GM19397 (cell line): ENCODE measurements around the gene MT4.
A peak's percentile ranks its signal among the peaks of the same experiment; 100 is the strongest.

Experiments
- ATAC-seq: cut with Tn5 transposase; IDR thresholded peaks from one replicate; pipeline ENCODE4 v1.9.1; 2021; ENCODE audit warnings: mild to moderate bottlenecking, moderate library complexity; ENCODE audit not compliant: unreplicated experiment

The MT4 gene

DNA sequence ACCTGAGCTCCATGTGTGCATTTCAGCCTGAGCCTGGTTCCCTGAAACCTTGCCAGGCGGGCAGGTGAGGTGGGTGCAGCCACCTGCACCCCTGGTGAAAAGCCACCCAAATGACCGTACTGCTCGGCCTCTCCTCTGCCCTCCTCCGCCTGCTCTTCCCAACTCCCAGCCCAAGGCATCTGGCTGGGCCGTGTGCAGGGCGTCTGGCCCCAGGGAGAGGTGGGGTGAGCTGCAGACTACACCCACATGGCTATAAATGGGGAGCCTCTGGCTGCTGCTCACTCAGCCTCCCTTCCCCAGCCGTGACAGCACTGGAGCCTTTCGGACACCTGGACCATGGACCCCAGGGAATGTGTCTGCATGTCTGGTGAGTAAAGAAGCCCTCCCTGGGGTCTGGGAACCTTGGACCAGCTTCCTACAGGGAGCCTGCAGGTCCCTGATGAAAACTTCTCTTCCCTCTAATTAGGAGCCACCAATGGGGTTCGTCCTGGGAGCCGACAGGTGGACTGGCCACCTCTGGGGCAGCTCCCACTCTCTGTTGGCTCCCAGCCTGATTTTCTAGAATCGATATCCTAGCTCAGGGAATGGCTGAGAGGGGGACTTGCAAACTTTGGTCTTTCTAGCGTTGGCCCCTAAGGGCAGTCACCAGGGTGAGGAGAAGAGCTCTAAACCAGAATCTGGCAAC is at the start of gene MT4:
Gene MT4, plus strand, starts transcription at position 281 of the 685 bp plus-strand sequence. Its CDS starts 56 bp downstream, at position 337.
- no peak for ATAC-seq

DNA sequence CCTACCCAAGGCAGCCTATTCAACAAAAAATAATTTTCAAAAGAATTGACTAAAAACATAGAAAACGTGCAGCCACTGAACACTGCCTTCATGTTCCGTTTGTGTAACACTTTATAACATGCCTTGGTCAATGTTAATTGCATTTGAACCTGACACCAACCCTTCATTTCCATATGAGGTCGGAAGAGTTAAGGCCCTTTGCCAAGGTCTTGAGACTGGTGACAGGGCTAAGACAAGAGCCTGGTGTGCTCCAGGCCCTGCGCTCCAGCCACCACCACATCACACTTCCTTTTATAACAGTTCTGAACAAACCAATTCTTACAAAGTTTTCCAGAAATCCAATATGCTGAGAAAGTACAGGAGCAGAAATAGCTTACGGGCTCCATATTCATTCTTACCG is 49.2 kb upstream of the MT4 start:
- ATAC-seq = no peak

DNA sequence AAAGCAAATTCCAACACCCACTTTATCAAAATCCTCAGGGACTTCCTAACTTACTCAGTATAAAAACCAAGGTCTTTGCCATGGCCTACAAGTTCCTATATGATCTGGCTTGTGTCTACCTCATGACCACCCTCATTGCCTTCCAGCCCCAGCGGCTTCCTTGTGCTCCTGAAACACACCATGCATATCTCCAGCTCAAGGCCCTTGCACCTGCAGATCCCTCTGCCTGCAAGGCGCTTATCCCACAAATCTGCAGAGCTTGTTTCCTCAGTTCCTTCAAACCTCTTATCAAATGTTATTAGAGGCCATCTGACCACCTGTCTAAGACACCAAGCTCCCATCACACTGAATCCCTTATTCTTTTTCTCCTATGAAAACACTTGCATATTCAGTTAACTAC is 47.7 kb upstream of the MT4 start:
- ATAC-seq = no peak

DNA sequence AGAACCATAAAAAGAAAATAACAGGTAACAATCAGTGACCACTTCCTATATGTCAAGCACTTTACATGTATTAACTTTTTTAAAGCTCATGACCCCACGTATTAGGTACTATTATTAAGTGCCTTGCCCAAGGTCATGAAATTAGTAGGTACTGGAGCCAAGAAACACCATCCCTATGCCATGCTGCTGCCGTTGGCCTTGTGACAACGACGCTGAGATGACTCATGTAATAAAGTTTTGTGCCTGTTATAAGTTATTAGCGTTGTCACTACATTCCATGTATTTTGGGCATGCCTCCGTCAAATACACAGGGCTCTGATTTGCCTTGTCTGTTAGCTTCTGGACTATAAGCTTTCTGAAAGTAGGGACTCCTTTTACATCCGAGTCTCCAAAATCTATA is 46.4 kb upstream of the MT4 start:
- no peak for ATAC-seq

DNA sequence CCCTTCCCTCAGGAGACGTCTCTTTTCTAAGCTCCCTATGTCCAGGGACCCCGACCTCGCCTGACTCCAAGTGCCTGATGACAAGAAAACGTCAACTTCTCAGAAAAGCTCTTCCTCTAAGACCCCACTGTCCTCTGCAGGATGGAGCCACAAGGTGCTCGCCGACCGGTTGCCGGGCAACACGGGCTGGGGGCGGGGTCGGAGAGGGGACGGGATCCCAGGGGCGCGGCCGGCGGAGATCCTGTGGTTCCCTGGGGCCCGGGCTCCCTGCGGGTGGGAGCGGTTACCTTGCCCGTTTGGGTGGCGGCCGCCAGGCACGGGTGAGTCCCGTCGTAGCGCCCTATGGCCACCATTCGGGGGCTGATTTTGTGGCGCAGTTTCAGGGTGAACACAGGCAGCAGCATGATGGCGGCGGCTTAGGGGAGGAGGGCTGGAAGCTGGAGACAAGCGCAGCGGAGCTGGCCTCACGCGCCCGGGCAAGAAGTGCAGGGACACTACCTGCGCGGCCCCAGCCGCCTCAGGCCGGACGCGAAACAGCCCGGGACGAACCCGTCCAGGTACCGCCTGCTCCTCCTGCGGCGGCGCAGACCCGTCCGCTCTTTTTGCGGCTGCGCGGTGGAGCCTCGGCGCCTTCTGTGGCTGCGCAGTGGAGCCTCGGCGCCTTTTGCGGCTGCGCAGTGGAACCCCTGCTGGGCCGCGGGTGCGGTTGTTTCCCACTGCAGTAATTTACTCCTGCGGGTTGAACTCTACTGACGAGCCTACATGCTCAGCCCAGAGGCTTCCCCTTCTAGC is 45.2 kb upstream of the MT4 start, which contains the start of gene BBS2:
Gene BBS2, minus strand, starts transcription at position 566 of the 792 bp plus-strand sequence. Its CDS starts 162 bp downstream, at position 404.
- peak; percentile 84 for ATAC-seq

DNA sequence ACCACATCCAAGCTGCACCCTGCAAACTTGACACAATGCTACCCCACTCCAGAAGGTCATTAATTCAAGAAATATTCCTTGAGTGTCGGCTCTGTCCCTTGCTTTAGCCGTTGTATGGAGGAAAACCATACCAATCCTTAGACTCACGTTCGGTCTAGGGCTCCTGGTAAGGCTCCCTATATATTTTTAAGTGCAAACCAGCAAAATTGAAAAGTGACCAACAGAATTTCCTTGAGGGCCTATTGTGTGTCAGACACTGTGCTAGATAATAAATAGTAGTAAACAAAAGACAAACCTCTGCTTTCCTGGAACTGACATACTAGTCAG is 44.7 kb upstream of the MT4 start:
- no peak for ATAC-seq

DNA sequence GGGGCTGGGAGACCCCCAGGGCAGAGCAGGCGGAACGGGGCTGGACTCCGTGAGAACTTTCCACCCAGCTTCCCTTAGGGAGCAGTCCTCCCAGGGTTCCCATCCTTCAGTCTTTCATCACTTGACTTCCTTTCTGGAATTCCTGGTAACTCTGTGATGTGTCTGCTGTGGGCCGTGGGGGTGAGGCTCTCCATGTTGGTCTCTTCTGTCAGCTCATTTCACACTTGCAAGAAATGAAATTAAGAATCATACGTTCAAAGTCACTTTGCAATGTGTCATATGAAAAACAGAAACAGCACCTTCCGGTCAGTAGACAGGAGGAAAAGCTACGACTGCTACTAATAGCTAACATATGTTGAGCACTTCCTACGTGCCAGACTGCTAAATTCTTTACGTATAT is 39.6 kb upstream of the MT4 start:
- ATAC-seq = no peak

DNA sequence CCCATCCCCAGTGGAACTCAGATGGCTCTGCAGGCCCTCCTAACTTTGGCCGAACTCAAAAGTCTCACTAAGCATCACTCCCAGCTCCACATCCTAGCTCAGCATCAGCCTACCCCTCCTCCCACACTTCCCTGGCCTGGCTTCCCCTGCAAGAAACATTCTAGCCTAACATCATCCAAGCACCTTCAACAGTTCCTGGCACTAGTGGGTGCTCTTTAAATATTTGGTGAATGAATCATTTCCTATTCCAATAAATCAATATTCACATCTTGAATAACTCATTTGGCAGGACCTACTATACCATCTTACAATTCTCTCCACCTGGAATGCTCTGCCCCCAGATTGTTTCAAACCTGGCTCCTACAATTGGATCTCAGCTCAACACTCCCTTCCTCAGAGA is 34.0 kb upstream of the MT4 start:
- ATAC-seq = no peak

DNA sequence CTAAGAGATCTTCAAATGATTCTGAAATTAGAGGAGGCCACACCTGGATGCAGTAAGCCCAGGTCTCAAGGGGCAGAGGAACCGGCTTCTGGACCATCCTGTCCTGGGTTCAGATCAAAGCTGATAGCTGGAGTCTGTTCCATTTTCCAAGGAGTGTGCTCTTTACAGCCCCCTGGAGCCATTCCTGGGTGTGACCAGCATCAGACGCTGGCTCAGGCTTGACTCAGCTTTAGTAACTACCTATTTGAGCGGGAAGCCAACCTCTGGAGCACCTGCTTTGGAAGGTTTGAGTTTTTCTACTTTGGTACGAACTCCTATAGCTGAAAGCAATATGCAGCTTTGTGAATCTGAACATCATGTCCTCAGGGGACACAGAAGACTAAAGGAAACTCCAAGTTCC is 32.2 kb upstream of the MT4 start:
- ATAC-seq = no peak

DNA sequence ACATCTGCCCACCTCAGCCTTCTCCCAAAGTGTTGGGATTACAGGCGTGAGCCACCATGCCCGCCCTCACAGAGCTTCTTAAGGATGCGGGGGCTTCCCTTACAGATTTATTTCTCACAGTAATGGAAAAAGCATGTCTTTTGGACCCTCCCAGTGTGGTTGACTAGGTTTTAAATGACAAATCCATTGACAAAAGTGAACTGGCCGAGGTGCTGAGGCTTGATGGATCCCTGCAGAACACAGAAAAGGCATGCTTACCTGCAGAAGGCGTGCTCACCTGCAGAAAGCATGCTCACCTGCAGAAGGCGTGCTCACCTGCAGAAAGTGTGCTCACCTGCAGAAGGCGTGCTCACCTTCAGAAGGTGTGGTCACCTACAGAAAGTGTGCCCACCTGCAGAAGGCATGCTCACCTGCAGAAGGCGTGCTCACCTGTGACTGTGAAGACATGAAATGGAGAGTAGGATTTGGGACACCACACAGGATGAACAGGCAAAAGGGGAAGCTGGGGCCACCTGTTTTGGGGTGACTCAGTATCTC is 30.0 kb upstream of the MT4 start:
- ATAC-seq = no peak

DNA sequence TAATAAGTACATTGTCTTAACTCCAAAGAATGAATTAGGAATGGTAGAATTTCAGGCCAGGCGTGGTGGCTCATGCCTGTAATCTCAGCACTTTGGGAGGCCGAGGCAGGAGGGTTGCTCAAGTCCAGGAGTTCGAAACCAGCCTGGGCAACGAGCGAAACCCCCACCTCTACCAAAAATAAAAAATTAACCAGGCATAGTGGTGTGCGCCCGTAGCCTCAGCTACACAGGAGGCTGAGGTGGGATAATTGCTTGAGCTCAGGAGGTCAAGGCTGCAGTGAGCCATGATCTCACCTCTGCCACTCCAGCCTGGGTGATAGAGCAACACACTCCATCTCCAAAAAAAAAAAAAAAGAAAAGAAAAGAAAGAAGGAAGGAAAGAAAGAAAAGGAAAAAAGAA is 26.5 kb upstream of the MT4 start:
- ATAC-seq = no peak

DNA sequence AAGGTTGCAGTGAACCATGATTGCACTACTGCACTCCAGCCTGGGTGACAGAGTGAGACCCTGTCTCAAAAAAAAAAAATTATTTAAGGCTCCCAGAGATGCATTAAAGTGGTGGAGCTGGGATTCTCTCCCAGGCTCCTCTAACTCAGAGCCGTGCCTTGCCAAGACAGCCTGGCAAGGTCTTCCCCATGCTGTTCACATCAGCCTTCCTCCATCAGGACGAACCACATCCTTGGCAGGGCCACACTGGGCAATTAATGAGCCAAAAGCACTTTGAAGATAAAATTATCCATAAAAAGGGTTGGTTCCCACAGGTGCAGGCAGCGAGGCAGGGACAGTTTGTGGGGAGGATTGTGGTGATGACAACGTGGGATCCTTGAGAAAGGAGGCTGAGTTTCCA is 25.2 kb upstream of the MT4 start:
- ATAC-seq = no peak

DNA sequence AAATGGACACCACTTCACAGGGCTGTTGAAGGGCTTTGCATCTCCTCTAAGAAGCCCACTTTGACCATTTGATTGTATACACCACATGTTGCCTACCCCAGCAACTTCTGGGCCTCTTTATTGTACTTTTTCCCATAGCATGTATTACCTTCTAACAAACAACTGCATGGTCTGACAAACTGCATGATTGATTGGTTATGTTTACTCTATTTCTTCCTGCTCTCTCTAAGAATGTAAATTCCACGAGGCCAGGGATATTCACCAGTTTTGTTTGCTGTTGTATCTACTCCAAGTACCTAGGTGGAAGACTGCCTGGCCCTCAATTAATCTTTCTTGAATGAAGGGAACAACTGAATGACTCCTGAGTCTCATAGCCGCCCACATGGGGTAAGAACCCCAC is 22.8 kb upstream of the MT4 start:
- no peak for ATAC-seq

DNA sequence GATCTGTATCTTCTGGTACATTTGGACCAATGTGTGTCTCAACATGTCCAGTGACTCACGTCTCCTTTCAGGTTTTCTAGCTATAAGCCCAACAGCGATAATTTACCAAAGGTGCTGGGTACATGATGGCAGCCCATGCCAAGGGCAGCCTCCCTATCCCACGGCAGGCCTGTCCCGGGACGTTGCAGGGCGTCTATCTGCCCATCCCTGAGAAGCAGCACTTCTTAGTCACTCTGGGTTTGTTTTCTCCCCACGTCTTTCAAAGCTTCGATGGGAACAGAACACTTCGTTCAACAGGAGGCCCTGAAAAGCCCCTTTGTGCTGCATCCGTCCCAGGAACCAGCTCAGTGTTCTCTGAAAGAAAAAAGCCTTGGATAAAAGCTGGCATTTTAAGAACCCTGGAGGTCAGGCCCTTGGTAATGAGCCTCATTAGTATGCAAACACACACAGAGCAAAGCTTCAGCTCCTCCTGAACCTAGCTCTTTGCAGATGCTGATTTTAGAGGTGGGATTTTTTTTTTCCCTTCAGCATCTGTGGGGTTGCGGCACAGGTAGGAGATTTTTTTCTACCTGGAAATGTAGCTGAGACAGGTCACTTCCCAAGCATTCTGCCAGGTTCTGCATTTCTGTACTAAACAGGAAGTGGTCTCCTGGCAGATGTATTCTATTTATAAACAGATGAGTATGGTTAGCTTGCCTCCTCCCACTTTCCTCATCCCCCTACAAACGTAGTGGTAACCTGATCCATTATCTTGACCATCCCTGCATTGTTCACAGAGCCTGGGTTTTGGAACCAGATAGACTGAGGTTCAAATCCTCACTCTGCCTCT is 17.5 kb upstream of the MT4 start:
- ATAC-seq = no peak

DNA sequence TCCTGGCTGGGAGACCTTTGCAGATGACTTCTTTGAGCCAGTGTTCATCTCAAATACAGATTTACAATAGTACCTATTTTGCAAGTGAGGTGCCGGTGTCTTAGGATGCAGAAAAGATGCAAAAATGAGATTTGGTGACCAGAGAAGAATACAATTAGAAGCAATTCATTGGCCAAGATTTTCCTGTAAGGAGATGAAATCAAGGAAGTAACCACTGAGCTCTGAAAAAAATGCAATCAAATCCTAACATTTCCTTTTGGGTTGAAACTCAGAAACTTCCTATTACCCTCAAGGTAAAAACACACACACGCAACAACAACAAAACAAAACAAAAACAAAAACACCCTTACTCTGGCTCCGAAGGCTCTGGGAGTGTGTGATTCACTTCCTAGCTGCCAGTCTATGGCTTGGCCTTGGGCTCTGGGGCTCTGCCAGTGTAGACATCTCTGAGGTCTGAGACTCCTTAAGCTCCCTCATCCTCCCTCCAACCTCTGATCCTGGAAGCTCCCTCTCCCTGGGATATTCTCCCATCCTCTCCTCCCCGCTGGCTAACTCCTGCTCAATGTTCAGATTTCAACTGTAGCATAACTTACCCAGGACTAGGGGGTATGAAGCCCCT is 16.8 kb upstream of the MT4 start:
- no peak for ATAC-seq

DNA sequence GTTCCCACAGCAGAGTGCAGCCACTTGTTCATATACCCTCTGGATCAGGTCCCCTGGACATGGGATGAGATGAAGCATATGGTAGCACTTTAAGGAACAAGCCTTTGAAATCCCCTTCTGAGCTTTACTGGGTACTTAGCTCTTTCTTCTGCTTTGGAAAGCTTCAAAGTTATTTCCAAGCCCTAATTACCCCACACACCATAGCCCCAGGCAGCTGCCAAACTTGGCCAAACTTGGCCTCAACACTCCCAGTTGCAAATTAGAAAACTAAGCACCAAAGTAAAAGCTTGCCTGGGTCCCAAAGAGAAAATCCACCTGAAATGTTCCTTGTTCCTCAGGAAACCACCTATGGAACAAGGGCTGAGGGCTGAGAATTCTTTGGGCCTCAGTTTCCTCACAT is 15.7 kb upstream of the MT4 start:
- ATAC-seq = no peak

DNA sequence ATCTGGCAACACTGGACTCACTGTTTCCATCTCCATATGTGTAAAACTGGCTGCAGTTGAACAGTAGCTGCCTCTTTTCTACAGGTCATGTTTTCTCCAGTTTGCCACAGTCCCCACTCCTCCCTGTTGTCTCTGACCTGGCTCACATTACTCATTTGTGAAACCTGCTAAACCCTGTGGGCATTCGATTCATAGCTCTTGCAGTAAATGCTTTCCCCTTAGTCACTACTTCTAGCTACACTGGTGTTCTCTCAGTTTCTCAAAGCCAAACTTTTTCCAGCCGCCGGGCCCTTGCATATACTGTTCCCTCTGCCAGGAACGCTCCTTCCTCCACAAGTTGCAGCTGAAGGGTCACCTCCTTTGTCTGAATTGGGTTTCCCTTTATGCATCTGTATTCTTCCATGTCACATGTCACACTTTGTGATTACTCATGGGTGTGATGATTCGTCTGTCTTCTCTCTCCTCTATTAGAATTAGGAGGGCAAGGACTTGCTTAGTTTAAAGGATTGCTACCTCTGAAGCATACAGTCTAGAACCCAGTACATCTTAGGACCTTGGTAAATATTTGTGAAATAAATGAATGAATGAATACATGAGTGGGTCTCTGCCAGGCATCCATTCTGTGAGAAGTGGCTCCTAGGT is 15.0 kb upstream of the MT4 start:
- no peak for ATAC-seq

DNA sequence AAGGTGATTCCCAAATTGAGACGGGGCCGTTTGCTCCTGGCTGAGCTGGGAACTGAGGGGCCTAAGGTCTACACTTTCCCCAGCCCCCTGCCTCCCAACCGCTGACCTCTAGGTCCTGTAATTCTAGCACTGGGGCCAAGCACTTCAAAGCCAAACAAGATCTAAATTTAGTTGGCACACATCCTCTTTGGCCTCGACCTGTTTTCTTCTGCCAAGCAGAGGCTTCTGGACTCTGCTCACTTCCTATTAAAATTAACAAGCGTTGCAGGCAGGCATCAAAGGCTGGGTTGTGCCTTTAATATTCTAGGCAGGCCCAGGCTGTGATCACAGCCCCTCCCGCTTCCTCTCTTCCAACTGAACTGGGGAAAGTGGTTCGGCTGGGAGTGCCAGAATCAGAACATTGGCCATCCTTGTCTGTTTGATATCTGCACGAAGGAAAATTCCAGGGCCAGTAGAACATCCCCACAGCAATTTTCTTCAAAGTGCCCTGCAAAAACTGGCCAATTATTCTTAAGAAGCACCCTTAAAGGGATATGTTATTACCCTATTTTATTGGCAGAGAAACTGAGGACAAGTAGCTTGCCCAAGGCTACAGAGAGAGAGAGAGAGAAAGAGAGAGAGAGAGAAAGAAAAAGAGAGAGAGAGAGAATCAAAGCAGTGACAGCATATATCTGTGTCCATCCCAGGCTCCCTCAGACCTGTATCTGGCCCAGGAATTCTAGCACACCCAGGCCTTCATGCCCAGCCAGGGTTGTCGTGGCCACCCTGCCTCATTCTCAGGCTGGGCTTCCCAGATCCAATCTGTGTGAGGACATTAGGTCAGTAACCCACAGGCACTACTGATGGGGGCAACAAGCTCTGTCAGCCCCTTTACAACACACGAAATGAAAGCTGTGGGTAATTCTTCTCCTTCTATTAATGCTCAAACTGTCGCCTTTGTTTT is 12.8 kb upstream of the MT4 start:
- no peak for ATAC-seq

DNA sequence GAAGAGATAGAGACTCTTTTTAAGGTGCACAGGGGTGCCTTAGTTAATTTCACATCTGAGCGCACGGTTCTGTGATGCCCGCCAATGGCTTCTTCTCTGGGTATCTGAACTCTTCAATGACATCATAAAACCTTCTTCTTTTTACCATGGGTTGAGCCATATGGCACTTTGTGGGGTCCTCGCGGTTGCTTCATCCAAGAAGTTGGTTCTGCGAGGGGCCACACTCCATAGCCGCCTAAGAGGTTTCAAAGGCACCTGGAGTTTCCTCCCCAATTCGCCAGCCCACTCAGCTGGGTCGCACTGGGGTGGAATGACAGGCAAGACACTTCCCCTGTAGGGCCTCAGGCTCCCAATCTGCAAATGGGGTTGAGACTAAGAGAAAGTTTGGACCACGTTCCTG is 10.4 kb upstream of the MT4 start:
- ATAC-seq = no peak
